ENCODE measurements around the gene GAREM1. TPM values are rescaled to one million over a fixed set of nuclear protein-coding genes. Genes with fewer than 3 reads are reported as not detected.

GAREM1 gene
- total RNA-seq, 3 donors from 2014 or later, result 7.8 to 13.4 (median 12.0) TPM

DNA sequence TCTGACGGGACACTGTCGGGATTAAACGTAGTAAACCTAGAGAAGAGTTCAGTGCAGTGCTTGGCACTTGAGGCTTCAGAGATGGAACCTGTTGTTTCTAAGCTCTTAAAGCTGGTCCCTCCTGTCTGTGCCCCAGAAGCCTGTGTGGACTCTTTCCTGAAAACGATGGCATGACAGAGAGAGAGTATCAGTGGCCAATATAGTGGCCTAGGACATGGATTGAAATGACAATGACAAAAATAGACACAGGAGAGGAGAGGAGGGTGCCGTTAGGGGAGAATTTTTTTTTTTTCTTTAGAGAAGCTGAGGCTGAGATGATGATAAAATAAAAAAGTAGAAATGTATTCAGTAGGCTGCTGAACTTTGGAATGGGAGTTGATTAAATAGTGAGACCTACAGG is 138.0 kb downstream of the GAREM1 start:
- intact Hi-C loops (cut with DNase I; ENCODE audit: low total_unique reads), result no loop called here
- no peaks in the 10 kb centered on the region for H3K36me3 ChIP-seq
- no peak overlapping the region for H3K27ac ChIP-seq
- no peak for DNase-seq (ENCODE audit: low spot score in 2 of 2)
- TF ChIP-seq, protein P1, sequence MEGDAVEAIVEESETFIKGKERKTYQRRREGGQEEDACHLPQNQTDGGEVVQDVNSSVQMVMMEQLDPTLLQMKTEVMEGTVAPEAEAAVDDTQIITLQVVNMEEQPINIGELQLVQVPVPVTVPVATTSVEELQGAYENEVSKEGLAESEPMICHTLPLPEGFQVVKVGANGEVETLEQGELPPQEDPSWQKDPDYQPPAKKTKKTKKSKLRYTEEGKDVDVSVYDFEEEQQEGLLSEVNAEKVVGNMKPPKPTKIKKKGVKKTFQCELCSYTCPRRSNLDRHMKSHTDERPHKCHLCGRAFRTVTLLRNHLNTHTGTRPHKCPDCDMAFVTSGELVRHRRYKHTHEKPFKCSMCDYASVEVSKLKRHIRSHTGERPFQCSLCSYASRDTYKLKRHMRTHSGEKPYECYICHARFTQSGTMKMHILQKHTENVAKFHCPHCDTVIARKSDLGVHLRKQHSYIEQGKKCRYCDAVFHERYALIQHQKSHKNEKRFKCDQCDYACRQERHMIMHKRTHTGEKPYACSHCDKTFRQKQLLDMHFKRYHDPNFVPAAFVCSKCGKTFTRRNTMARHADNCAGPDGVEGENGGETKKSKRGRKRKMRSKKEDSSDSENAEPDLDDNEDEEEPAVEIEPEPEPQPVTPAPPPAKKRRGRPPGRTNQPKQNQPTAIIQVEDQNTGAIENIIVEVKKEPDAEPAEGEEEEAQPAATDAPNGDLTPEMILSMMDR (IDR thresholded peaks at IDR 0.05), result no peak
- TF ChIP-seq POLR2AphosphoS5 (IDR thresholded peaks at IDR 0.05), result no peak
- TF ChIP-seq POLR2A (IDR thresholded peaks at IDR 0.05), result no peak
- no peaks in the 10 kb centered on the region for H3K4me1 ChIP-seq
- H3K9me3 ChIP-seq, result no peaks in the 10 kb centered on the region
- no peak overlapping the region for H3K4me3 ChIP-seq
- H3K27me3 ChIP-seq, result no peaks in the 10 kb centered on the region

DNA sequence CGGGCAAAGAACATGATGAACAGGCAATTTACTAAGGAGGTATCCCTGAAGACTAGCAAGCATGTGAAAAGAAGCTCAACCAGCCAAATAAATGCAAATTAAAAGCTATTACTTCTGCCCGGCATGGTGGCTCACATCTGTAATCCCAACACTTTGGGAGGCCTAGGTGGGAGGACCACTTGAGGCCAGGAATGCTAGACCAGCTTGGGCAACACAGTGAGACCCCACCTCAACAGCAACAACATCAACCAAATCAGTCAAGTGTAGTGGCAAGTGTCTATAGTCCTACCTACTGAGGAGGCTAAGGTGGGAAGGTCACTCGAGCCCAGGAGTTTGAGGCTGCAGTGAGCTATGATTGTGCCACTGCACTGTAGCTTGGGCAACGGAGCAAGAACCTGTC is 141.7 kb downstream of the GAREM1 start:
- Histone ChIP-seq H3K4me3 (no peak overlapping the region), H3K27ac (no peak overlapping the region), H3K36me3 (no peaks in the 10 kb centered on the region), H3K27me3 (no peaks in the 10 kb centered on the region), H3K4me1 (no peaks in the 10 kb centered on the region), H3K9me3 (no peaks in the 10 kb centered on the region)
- DNase-seq (ENCODE audit: low spot score in 2 of 2), result no peak
- intact Hi-C loops (cut with DNase I; ENCODE audit: low total_unique reads), result no loop called here
- no peak for TF ChIP-seq POLR2AphosphoS5 (IDR thresholded peaks at IDR 0.05)
- TF ChIP-seq, protein P1 (IDR thresholded peaks at IDR 0.05), result no peak
- no peak for TF ChIP-seq POLR2A (IDR thresholded peaks at IDR 0.05)

GRCh38 chr18:32328379-32328778 is 142.3 kb downstream of the GAREM1 start:
- Histone ChIP-seq H3K27me3 (no peaks in the 10 kb centered on the region), H3K27ac (no peak overlapping the region), H3K4me3 (no peak overlapping the region), H3K36me3 (no peaks in the 10 kb centered on the region), H3K9me3 (no peaks in the 10 kb centered on the region), H3K4me1 (no peaks in the 10 kb centered on the region)
- intact Hi-C loops (cut with DNase I; ENCODE audit: low total_unique reads), result no loop called here
- DNase-seq (ENCODE audit: low spot score in 2 of 2), result no peak
- TF ChIP-seq POLR2AphosphoS5 (IDR thresholded peaks at IDR 0.05), result no peak
- no peak for TF ChIP-seq POLR2A (IDR thresholded peaks at IDR 0.05)
- TF ChIP-seq, protein P1 (IDR thresholded peaks at IDR 0.05), result no peak

- intact Hi-C loops (cut with DNase I; ENCODE audit: low total_unique reads), result no loop called here
- TF ChIP-seq POLR2AphosphoS5 (IDR thresholded peaks at IDR 0.05) (no peak), POLR2A (IDR thresholded peaks at IDR 0.05) (no peak)
- TF ChIP-seq, protein P1 (IDR thresholded peaks at IDR 0.05), result no peak
- Histone ChIP-seq H3K4me3 (no peak overlapping the region), H3K27me3 (no peaks in the 10 kb centered on the region), H3K4me1 (no peaks in the 10 kb centered on the region), H3K27ac (no peak overlapping the region), H3K9me3 (no peaks in the 10 kb centered on the region), H3K36me3 (no peaks in the 10 kb centered on the region)
- no peak for DNase-seq (ENCODE audit: low spot score in 2 of 2)
Measured at GRCh38 chr18:32326450-32327308, 144.0 kb downstream of the GAREM1 start.

DNA sequence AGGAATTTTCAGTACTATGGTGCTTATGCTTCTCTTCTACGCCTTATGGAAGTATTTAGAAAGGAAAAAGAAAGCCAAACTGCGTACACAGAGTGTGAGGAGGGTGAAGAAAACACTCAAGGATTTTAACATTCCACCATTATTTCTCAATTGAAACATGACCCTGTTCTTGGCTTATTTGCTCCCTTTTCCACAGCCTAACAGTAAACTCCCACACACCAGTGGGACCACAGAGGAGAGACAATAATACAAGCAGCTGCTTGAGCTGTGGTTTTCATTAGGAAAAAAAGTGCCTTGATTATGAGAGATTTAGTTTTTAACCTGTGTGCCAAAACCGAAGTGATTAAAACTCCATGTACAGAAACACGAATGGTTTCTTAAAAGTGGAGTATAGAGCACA is 146.5 kb downstream of the GAREM1 start:
- intact Hi-C loops (cut with DNase I; ENCODE audit: low total_unique reads), result no loop called here

More for the DNA sequence above, 146.5 kb downstream of the GAREM1 start:
- H3K4me1 ChIP-seq, result no peaks in the 10 kb centered on the region
- peak overlapping the region; percentile 52 to 70 for H3K27ac ChIP-seq
- H3K4me3 ChIP-seq, result peak overlapping the region in 2 of 3 donors; percentile 5 to 18
- H3K27me3 ChIP-seq, result no peaks in the 10 kb centered on the region
- H3K9me3 ChIP-seq, result no peaks in the 10 kb centered on the region
- no peak for TF ChIP-seq POLR2AphosphoS5 (IDR thresholded peaks at IDR 0.05)
- TF ChIP-seq, protein P1 (IDR thresholded peaks at IDR 0.05), result no peak
- DNase-seq (ENCODE audit: low spot score in 2 of 2), result no peak
- no peaks in the 10 kb centered on the region for H3K36me3 ChIP-seq
